GM19193 (cell line): Measurements from ENCODE around the gene MAPKAPK3.

ENCODE experiments used
- POLR2A ChIP-seq: IDR thresholded peaks from 4 replicates; pipeline ENCODE4 v1.6.1; 2011; ENCODE audit not compliant: insufficient read depth, insufficient read length; ENCODE audit errors: extremely low read depth

MAPKAPK3 gene

GRCh38 chr3:50661321-50661837, 44.4 kb downstream of the MAPKAPK3 start:
- no peak for TF ChIP-seq POLR2A

- TF ChIP-seq POLR2A = no peak
These were observed 45.5 kb downstream of the MAPKAPK3 start for GRCh38 chr3:50662408-50662807.

- no peak for TF ChIP-seq POLR2A
These were observed 48.3 kb downstream of the MAPKAPK3 start for GRCh38 chr3:50665081-50665840.

GRCh38 chr3:50666837-50667236, 49.9 kb downstream of the MAPKAPK3 start:
- no peak for TF ChIP-seq POLR2A

GRCh38 chr3:50671331-50671730, 54.4 kb downstream of the MAPKAPK3 start:
- no peak for TF ChIP-seq POLR2A

GRCh38 chr3:50672656-50673055, 55.7 kb downstream of the MAPKAPK3 start:
- no peak for TF ChIP-seq POLR2A

- no peak for TF ChIP-seq POLR2A
These were observed 57.0 kb downstream of the MAPKAPK3 start for GRCh38 chr3:50673931-50674330.

GRCh38 chr3:50674349-50675178, 57.6 kb downstream of the MAPKAPK3 start, which contains the start of gene DOCK3:
Gene DOCK3, plus strand, starts transcription at chr3:50674927. Its CDS starts 337 bp downstream, at chr3:50675264.
- TF ChIP-seq POLR2A = no peak

- TF ChIP-seq POLR2A = no peak
These were observed 58.5 kb downstream of the MAPKAPK3 start for GRCh38 chr3:50675179-50676030.

- no peak for TF ChIP-seq POLR2A
These were observed 59.2 kb downstream of the MAPKAPK3 start for GRCh38 chr3:50676031-50676705.

GRCh38 chr3:50687127-50687751, 70.3 kb downstream of the MAPKAPK3 start:
- TF ChIP-seq POLR2A = no peak

GRCh38 chr3:50687916-50688315, 71.0 kb downstream of the MAPKAPK3 start:
- no peak for TF ChIP-seq POLR2A

GRCh38 chr3:50689558-50689957, 72.6 kb downstream of the MAPKAPK3 start:
- TF ChIP-seq POLR2A = no peak

GRCh38 chr3:50695031-50695430, 78.1 kb downstream of the MAPKAPK3 start:
- TF ChIP-seq POLR2A = no peak

- TF ChIP-seq POLR2A = no peak
These were observed 79.3 kb downstream of the MAPKAPK3 start for GRCh38 chr3:50696276-50696675.

GRCh38 chr3:50698269-50698668, 81.3 kb downstream of the MAPKAPK3 start:
- TF ChIP-seq POLR2A = no peak
